Skeletal muscle satellite cell (primary cell): ENCODE measurements around the gene ETFRF1. TPM values are rescaled to one million over a fixed set of nuclear protein-coding genes. Genes with fewer than 3 reads are reported as not detected.

ENCODE experiments used
- H3K27me3 ChIP-seq: 2 replicates; pipeline ENCODE4 v1.7.0; 2013; ENCODE audit warnings: low read length; ENCODE audit not compliant: control insufficient read depth, insufficient read depth
- H3K36me3 ChIP-seq: 2 replicates; pipeline ENCODE4 v1.7.0; 2013; ENCODE audit warnings: mild to moderate bottlenecking, control low read depth, low read length; ENCODE audit not compliant: insufficient read depth
- H3K4me1 ChIP-seq: 2 replicates; pipeline ENCODE4 v1.7.0; 2013; ENCODE audit warnings: low read length; ENCODE audit not compliant: control insufficient read depth, insufficient read depth
- H3K4me2 ChIP-seq: 2 replicates; pipeline ENCODE4 v1.7.0; 2013; ENCODE audit warnings: mild to moderate bottlenecking, low read length
- H3K4me3 ChIP-seq: 2 replicates; pipeline ENCODE4 v1.7.0; 2013; ENCODE audit warnings: low read length
- H3K9ac ChIP-seq: 2 replicates; pipeline ENCODE4 v1.7.0; 2013; ENCODE audit warnings: mild to moderate bottlenecking, low read depth, low read length, moderate library complexity
- H3K9me3 ChIP-seq: replicated peaks from 2 replicates; pipeline ENCODE4 v1.7.0; 2013; ENCODE audit warnings: mild to moderate bottlenecking, control low read depth, low read length
- total RNA-seq: library from RNA; depleted of rRNA; stranded (reverse); fragments of >200 nt; gene quantifications from 2 replicates; pipeline ENCODE4 v1.2.3, GENCODE V29; 2012; rRNA removed

Gene ETFRF1, protein sequence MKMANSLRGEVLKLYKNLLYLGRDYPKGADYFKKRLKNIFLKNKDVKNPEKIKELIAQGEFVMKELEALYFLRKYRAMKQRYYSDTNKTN
- 25.6 and 26.1 TPM in 2 replicates for total RNA-seq

DNA sequence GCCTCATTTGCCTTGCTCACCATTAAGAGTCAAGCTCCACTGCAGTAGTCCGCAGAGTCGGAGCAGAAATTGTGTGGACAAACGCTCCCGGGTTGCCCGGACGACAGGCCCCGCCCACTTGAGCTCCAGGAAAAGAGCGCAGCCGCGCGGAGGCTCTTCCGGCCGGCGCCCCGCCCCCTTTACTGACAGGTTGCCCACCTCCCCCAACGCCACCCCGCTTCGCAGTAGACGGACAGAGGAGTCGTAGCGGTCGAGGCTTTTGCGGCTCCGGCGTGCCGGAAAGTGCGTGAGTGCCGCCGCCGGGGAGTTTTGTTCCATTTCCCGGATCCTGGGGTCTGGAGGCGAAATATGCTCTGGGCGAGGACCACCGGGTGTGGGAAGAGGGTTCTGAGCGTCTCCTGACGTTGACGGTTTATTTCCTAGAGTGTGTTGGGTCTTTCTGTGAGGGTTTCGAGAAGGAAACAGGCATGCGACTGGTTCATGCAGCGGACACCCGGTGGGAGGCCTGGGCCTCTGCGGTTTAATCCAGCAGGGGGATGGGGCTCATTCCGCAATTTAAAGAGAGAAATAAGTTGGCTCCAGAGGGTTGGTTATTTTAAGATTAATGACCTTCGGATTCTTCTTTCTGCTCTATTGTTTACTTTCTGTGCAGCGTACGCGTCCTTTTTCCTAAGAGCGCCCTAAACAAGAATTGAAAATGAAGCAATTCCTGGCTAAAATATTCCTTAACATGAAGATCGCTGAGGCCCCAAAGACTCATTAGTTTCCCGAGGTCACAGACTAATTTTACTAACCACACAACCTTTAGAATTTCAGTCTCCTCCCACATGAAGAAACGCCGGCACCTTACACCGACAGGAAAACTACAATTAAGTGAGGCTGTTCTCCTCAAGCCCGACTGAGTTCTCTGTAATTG is at the start of gene ETFRF1, which contains the start of gene DNAI7:
ETFRF1 (plus strand) TSS at position 182 of the 916 bp plus-strand sequence. CDS start 8,720 bp downstream, outside the sequence.
DNAI7 (minus strand) TSS at position 105 of the 916 bp plus-strand sequence; CDS start at position 23, 82 bp downstream.
- H3K4me2 ChIP-seq, result peak within 1 kb of the TSS; percentile 98
- H3K4me3 ChIP-seq, result peak within 1 kb of the TSS; percentile 94
- no peaks in the 10 kb centered on the region for H3K27me3 ChIP-seq
- peak within 1 kb of the TSS; percentile 94 for H3K9ac ChIP-seq
- no peaks in the 10 kb centered on the region for H3K36me3 ChIP-seq
- peaks cover 11% of the 10 kb centered on the region for H3K4me1 ChIP-seq
- H3K9me3 ChIP-seq, result no peaks in the 10 kb centered on the region

DNA sequence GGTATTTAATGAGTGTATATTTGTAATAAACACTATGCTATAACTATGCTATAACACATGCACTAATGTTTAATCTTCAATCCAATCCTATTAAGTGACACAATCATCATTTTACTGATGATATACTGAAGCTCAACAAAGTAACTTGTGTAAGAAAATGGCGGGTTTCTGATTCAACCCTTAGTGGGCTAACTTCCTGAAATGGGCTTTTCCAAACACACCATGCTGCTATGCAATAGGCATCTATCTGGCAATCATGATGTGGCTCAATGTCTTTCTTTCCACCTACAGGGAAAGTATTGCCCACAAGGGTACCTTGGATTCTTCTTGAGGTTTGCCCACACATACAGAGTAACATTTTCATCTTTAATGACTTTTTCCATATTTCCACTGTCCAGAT is 48.4 kb upstream of the ETFRF1 start:
- no peaks in the 10 kb centered on the region for H3K36me3 ChIP-seq
- no peaks in the 10 kb centered on the region for H3K27me3 ChIP-seq
- peaks cover 6% of the 10 kb centered on the region for H3K4me1 ChIP-seq
- no peak overlapping the region for H3K4me3 ChIP-seq
- H3K9ac ChIP-seq, result no peak overlapping the region
- no peak overlapping the region for H3K4me2 ChIP-seq
- H3K9me3 ChIP-seq, result no peaks in the 10 kb centered on the region

DNA sequence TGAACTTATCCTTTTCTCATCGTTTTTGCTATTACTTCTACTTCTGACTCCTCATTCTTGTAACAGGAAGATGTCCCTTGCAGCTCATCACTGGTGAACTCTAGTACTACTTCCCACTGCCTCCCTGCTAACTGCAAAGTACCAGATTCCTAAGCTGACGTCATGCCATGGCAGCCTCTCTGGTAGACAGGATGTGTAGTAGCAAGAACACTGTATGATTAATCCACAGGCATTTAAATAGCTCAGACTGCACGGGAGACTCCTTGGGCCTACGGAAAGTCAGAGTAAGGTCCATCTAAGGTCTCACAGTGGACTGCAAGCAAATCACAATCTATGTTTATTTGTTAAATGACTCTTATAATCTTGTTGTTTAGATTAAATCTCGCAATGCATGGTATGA is 43.6 kb upstream of the ETFRF1 start:
- Histone ChIP-seq H3K4me2 (peak overlapping the region; percentile 6), H3K9me3 (no peaks in the 10 kb centered on the region), H3K4me3 (no peak overlapping the region), H3K9ac (peak overlapping the region; percentile 52), H3K36me3 (no peaks in the 10 kb centered on the region), H3K4me1 (peaks cover 15% of the 10 kb centered on the region), H3K27me3 (no peaks in the 10 kb centered on the region)

DNA sequence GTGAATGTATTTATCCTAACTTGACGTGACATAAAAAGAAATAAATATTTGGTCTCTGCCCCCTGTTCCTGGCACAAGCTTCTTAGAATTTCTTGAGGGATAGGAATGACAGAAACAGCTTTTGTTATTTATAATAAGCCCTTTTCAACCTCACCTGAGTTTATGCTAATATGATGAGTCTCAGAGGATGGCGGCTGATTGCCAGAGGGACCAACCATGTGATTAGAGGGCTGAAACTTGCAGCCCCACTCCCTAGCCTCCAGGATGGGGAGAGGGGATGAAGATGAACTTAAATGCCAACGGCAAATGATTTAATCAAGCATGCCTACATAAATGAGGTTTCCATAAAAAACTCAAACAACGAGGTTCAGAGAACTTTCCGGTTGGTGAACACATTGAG is 43.0 kb upstream of the ETFRF1 start:
- H3K4me1 ChIP-seq, result peaks cover 15% of the 10 kb centered on the region
- peak overlapping the region; percentile 52 for H3K9ac ChIP-seq
- no peak overlapping the region for H3K4me3 ChIP-seq
- no peaks in the 10 kb centered on the region for H3K9me3 ChIP-seq
- H3K36me3 ChIP-seq, result no peaks in the 10 kb centered on the region
- no peaks in the 10 kb centered on the region for H3K27me3 ChIP-seq
- peak overlapping the region; percentile 6 for H3K4me2 ChIP-seq

DNA sequence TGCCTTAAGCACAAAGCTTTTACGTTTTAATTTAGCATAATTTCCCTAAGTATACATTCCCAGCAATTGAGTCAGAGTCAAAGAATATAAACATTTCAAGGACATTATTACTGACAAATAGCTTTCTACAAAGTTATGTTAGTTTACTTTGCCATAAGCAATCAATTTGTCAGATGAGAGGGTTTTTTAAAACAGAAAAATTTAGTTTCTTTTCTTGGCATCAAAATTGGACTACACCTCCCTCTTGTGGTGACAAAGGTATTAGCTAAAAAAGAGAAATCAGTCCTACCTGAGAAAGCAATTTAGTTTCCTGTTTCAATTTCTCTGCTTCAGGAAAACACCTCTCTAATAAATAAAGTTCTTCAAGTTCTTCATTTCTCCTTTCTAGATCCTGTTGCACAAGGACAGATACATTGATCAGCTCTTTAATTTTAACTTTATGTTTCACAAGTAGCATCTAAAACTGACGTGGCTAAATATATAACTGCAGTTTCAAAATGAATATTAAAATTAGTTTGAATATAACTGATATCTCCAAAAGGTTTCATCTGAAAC is 39.9 kb upstream of the ETFRF1 start:
- Histone ChIP-seq H3K27me3 (no peaks in the 10 kb centered on the region), H3K4me1 (peaks cover 15% of the 10 kb centered on the region), H3K9me3 (no peaks in the 10 kb centered on the region), H3K9ac (peak overlapping the region; percentile 41), H3K36me3 (no peaks in the 10 kb centered on the region), H3K4me2 (peak overlapping the region; percentile 36), H3K4me3 (no peak overlapping the region)

DNA sequence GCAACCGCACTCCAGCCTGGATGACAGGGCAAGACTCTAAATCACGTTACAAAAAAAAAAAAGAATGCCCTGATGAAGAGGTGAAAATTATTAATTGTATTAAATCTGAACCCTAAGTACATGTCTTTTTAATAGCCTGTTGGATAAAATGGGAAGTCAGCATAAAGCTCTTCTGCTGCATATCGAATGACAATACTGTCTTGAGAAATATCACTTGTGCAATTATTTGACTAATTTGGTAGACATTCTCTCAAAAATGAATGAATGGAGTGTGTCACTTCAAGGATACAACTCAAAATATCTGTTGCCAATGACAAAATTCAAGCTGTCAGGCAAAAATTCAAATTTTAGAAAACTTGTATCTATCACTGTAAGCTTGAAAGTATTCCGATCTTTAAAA is 39.0 kb upstream of the ETFRF1 start:
- H3K9me3 ChIP-seq, result no peaks in the 10 kb centered on the region
- peaks cover 2% of the 10 kb centered on the region for H3K27me3 ChIP-seq
- no peak overlapping the region for H3K4me2 ChIP-seq
- no peak overlapping the region for H3K9ac ChIP-seq
- no peak overlapping the region for H3K4me3 ChIP-seq
- no peaks in the 10 kb centered on the region for H3K36me3 ChIP-seq
- peaks cover 13% of the 10 kb centered on the region for H3K4me1 ChIP-seq

DNA sequence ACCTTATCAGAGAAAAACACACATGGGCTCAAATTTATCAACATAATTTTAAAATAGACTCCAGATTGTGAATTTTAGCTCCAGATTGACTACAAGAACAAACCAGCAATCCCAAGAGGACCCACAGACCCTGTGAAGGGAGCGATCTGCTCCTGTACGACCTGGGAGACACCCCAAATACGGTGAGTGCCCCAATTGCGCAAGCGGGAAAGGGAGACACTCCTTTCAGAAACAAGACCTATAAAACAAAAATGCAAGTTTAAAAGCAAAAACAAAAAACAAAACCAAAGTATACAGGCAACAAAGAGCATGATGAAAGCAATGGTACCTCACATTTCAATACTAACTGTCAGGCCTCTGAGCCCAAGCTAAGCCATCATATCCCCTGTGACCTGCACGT is 32.2 kb upstream of the ETFRF1 start:
- no peak overlapping the region for H3K4me3 ChIP-seq
- no peak overlapping the region for H3K9ac ChIP-seq
- H3K4me1 ChIP-seq, result no peaks in the 10 kb centered on the region
- no peak overlapping the region for H3K4me2 ChIP-seq
- H3K36me3 ChIP-seq, result no peaks in the 10 kb centered on the region
- no peaks in the 10 kb centered on the region for H3K9me3 ChIP-seq
- peaks cover 23% of the 10 kb centered on the region for H3K27me3 ChIP-seq

DNA sequence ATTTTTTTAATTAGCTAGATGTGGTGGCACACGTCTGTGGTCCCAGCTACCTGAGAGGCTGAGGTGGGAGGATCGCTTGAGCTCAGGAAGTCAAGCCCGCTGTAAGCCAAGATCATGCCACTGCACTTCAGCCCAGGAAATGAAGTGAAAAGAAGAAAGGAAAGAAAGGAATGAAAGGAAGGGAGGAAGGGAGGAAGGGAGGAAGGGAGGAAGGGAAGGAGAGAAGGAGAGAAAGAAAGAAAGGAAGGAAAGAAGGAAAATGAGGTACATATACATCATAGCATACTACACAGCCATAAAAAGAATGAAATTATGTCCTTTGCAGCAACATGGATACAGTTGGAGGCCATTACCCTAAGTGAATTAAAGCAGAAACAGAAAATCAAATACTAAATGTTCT is 12.3 kb upstream of the ETFRF1 start:
- Histone ChIP-seq H3K9me3 (no peaks in the 10 kb centered on the region), H3K27me3 (peaks cover 3% of the 10 kb centered on the region), H3K4me1 (peaks cover 9% of the 10 kb centered on the region), H3K4me2 (no peak overlapping the region), H3K4me3 (no peak overlapping the region), H3K9ac (no peak overlapping the region), H3K36me3 (no peaks in the 10 kb centered on the region)

DNA sequence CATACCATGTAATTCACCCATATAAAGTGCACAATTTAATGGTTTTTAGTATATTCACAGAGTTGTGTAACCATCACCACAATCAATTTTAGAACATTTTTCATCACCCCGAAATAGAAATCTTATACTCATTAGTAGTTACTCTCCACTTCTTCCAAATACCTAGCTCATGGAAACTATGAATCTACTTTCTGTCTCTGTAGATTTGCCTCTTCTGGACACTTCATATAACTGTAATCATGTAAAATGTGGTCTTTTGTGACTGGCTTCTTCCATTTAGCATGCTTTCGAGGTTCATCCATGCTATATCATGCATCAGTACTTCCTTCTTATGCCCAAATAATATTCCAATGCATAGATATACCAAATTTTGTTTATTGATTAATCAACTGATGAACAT is 10.9 kb upstream of the ETFRF1 start:
- Histone ChIP-seq H3K9ac (no peak overlapping the region), H3K4me2 (no peak overlapping the region), H3K4me3 (no peak overlapping the region), H3K36me3 (no peaks in the 10 kb centered on the region), H3K27me3 (peaks cover 3% of the 10 kb centered on the region), H3K9me3 (no peaks in the 10 kb centered on the region), H3K4me1 (peaks cover 22% of the 10 kb centered on the region)

DNA sequence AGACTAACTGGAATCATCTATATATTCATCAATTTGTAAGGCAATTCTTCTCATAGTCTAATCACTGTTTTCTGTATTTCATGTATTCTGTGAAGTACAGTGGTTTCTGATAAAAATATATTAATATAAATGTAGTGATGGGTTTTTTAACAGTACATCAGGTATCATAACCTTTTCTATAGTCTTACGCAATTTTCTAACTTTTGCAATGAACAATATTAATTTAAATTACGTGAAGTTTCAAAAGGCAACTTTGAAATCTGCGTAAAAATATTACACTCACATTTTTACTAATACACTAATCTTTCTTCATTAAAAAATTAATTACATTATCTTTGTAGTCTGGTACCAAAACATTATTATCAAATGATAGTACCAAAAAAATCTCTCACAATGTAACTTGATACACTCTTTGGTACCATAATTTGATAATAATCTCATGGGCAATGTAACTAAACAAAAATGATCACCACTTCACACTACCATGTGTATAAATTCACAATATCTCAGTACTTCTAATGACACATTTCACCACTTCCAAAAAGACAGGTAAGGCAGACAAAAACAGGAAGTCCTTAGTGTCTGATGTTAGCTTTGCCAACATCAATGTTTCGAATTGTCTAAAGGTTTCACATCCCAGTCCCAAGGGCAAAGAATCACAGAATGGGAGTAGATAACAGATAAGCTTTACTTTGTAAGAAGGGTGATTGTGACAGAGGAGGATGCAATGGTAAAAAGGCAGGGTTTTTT is 8.8 kb upstream of the ETFRF1 start:
- H3K9ac ChIP-seq, result no peak overlapping the region
- peaks cover 29% of the 10 kb centered on the region for H3K4me1 ChIP-seq
- no peaks in the 10 kb centered on the region for H3K27me3 ChIP-seq
- no peaks in the 10 kb centered on the region for H3K9me3 ChIP-seq
- H3K4me2 ChIP-seq, result no peak overlapping the region
- H3K36me3 ChIP-seq, result no peaks in the 10 kb centered on the region
- no peak overlapping the region for H3K4me3 ChIP-seq

DNA sequence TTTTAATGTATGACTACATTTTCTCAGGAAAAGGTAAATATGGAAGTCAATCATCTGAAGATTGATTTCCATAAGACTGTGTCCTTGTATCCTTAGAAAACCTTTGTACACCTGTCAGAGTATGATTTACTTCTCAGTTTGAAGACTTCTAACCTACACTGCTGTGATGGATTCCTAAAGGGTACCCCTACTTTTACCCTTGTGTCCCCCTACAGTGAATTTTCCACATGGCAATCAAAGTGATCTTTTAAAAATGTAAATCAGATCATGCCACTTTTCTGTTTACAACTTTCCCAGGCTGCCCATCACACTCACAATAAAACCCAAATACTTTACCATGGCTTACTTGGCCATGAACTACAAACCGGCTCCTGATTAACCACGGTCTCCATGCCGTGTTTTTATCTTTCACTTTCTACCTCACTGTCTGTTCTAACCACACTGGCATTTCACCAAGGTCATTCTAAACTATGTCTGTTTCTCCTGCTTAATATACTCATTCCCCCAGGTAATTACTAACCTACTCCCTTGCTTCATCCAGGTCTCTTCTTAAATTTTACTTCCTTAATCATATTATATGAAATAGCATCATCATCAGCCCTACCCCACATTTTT is 8.1 kb upstream of the ETFRF1 start:
- Histone ChIP-seq H3K9me3 (no peaks in the 10 kb centered on the region), H3K4me3 (no peak overlapping the region), H3K36me3 (no peaks in the 10 kb centered on the region), H3K9ac (no peak overlapping the region), H3K27me3 (no peaks in the 10 kb centered on the region), H3K4me1 (peaks cover 29% of the 10 kb centered on the region), H3K4me2 (no peak overlapping the region)
